SW 1271 (cell line): ENCODE measurements around the gene TPRN.

Experiments used
- DNase-seq, 2 experiments: peaks; one replicate each; lab custom pipeline; 2025; lab: John Stamatoyannopoulos, UW

The TPRN gene

DNA sequence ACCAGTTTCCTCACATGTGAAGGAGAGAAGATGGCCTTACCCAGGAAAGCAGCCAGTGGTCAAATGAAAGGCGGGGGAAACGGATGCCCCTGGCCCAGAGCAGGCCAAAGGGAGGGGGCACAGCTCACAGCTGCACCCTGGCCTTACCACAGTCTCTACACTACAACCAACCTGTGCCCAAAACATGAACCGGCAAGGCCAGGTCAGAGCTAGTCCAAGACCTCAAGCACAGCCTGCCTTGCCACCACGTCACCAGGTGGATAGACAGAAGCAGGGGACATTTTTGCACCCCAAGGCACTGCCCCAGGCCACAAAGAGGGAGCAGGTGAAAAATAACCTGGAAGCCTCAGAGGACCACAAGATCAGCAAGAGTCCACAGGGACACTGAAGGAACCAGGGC is 57.1 kb downstream of the TPRN start:
- DNase-seq = no peak

DNA sequence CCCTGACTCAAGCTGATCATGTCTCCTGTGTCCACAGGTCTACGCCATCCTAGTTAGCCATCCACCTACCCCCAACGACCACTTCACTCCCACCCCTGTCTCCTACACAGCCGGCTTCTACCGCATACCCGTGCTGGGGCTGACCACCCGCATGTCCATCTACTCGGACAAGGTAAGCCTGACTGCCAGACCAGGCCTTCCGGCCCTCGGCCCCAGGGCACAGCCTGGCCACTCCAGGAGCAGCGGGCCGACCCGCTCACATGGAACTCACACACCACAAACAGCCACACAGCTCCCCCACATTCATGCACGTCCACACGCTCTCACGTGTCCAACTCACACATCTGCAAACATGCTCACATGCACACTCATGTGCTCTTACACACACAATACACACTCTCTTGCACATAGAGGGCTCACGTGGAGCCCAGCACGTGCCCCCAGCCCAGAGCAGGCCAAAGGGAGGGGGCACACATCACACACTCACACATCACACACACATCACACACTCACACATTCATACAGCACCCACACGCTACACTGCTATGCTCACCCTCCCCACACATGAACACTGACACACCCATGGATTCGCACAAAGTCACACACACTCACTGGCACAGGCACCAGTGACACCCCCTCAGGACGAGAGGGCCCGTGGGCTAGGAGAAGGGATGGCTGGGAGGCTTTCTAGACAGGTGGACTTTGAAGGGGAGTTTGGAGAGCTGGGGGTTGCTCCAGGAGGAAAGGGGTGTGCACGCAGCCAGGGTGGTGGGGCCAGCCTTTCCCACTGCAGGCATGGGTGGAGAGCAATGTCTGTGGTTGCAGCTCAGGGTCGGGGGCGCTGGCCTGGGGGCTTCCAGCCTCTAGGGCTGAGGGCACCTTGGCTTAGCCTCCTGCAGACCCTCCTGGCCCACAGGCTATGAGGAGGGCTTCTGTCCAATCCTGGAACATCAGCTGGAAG is 58.3 kb downstream of the TPRN start:
- no peak for DNase-seq
